HepG2 (cell line): ENCODE measurements around the gene SCYL1. TPM values are rescaled to one million over a fixed set of nuclear protein-coding genes. Genes with fewer than 3 reads are reported as not detected.

ENCODE experiments used
- SAP130 ChIP-seq: IDR thresholded peaks from 2 replicates; pipeline ENCODE4 v1.6.1; 2016; ENCODE audit warnings: low read depth
- TEAD2 ChIP-seq: sonication (generic); formaldehyde crosslinking; IDR thresholded peaks from 2 replicates; pipeline ENCODE4 v1.9.0; 2021; ENCODE audit warnings: missing genetic modification reagents
- ZNF501 ChIP-seq: sonication (generic); formaldehyde crosslinking; IDR thresholded peaks from 2 replicates; pipeline ENCODE4 v1.5.1; 2020; ENCODE audit warnings: mild to moderate bottlenecking, moderate library complexity, missing genetic modification reagents
- ZNF605 ChIP-seq: sonication (generic); formaldehyde crosslinking; IDR thresholded peaks from 2 replicates; pipeline ENCODE4 v1.8.0; 2022; ENCODE audit warnings: mild to moderate bottlenecking, missing genetic modification reagents
- polyA plus RNA-seq, 8 experiments: library from polyadenylated mRNA; depleted of rRNA in 3 of 8; stranded (reverse) in 7 of 8; unstranded in 1 of 8; fragments of >200 nt; fragmentation: Illumina TruSeq in 4 of 8; extraction: Trizol in 4 of 8; gene quantifications; 2 replicates each; pipeline versions ENCODE4 v1.2.1 to v1.2.3, GENCODE V29; 2011 to 2016; ENCODE audit warnings: low read depth in 4 of 8, missing spikeins in 1 of 8, mixed read lengths in 1 of 8; ENCODE audit not compliant: insufficient read depth in 1 of 8
- total RNA-seq, 5 experiments: library from RNA; depleted of rRNA; stranded (reverse); fragments of >200 nt; fragmentation: Illumina TruSeq; extraction: Trizol; gene quantifications; 2 replicates each; pipeline ENCODE4 v1.2.3, GENCODE V29; 2016; ENCODE audit warnings: low read depth in 1 of 5
- TF ChIP-seq, protein P1 (sequence below): sonication (generic); formaldehyde crosslinking; IDR thresholded peaks from 2 replicates; pipeline ENCODE4 v1.5.1; 2020; ENCODE audit warnings: mild to moderate bottlenecking, missing genetic modification reagents, moderate library complexity
- TF ChIP-seq, protein P2 (sequence below): sonication (generic); formaldehyde crosslinking; IDR thresholded peaks from 2 replicates; pipeline ENCODE4 v1.9.0; 2022; ENCODE audit warnings: low read depth, missing genetic modification reagents
- TF ChIP-seq, protein P3 (sequence below): sonication (generic); formaldehyde crosslinking; IDR thresholded peaks from 2 replicates; pipeline ENCODE4 v1.4.0; 2020; ENCODE audit warnings: missing genetic modification reagents

SCYL1 gene
- total and polyA plus RNA-seq, 2 of the 13 experiments (the other 11 are each of a cell fraction or from before 2014, with no cell fraction given) = 65.9 to 103 TPM

DNA sequence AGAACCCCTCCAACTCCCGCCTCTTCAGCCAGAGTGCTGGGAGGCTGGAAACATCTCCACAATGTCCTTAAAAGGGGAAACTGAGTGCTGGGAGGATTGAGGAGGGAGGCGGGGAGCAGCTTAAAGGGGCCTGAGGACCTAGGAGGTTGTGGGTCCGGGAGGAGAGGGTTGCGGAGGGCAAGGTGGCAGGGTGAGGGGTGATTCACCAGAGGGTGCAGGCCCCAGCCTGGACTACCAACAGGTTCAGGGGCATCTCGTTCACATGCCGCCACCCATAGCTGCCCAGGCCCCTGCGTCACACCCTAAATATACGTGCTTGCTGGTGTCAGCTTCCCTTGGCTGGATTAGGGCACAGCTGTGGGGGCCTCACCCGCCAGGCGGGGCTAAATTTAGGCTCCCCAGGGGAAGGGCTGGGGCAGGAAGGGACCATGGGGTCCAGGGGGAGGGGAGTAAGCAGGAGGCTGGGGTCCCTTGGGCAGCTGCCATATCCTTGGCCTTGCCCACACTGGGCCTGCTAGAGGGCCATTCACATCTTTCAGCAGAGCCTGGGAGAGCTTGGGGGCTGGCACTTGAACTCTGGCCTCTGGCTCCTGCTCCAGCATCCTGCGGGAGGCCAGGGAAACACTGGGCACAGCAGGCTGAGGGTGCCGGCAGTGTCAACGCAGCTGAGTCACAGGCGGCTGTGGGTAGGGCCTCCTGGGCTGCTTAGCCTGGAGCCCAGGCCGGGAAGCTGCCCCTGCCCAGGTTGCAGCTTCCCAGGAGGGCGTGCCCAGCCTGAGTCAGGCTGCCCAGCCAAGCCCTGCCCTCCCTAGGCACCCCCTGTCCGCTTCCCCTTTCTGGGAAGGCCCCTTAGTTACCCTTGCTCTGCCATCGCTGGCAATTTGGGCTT lies 52.2 kb downstream of the SCYL1 start (continued):
- TF ChIP-seq, protein P1, sequence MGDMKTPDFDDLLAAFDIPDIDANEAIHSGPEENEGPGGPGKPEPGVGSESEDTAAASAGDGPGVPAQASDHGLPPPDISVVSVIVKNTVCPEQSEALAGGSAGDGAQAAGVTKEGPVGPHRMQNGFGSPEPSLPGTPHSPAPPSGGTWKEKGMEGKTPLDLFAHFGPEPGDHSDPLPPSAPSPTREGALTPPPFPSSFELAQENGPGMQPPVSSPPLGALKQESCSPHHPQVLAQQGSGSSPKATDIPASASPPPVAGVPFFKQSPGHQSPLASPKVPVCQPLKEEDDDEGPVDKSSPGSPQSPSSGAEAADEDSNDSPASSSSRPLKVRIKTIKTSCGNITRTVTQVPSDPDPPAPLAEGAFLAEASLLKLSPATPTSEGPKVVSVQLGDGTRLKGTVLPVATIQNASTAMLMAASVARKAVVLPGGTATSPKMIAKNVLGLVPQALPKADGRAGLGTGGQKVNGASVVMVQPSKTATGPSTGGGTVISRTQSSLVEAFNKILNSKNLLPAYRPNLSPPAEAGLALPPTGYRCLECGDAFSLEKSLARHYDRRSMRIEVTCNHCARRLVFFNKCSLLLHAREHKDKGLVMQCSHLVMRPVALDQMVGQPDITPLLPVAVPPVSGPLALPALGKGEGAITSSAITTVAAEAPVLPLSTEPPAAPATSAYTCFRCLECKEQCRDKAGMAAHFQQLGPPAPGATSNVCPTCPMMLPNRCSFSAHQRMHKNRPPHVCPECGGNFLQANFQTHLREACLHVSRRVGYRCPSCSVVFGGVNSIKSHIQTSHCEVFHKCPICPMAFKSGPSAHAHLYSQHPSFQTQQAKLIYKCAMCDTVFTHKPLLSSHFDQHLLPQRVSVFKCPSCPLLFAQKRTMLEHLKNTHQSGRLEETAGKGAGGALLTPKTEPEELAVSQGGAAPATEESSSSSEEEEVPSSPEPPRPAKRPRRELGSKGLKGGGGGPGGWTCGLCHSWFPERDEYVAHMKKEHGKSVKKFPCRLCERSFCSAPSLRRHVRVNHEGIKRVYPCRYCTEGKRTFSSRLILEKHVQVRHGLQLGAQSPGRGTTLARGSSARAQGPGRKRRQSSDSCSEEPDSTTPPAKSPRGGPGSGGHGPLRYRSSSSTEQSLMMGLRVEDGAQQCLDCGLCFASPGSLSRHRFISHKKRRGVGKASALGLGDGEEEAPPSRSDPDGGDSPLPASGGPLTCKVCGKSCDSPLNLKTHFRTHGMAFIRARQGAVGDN (CRISPR knock-in tag) = peak; percentile 82
- TF ChIP-seq, protein P2, sequence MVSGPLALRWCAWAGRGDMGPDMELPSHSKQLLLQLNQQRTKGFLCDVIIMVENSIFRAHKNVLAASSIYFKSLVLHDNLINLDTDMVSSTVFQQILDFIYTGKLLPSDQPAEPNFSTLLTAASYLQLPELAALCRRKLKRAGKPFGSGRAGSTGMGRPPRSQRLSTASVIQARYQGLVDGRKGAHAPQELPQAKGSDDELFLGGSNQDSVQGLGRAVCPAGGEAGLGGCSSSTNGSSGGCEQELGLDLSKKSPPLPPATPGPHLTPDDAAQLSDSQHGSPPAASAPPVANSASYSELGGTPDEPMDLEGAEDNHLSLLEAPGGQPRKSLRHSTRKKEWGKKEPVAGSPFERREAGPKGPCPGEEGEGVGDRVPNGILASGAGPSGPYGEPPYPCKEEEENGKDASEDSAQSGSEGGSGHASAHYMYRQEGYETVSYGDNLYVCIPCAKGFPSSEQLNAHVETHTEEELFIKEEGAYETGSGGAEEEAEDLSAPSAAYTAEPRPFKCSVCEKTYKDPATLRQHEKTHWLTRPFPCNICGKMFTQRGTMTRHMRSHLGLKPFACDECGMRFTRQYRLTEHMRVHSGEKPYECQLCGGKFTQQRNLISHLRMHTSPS (CRISPR knock-in tag) = peak; percentile 99
- TF ChIP-seq ZNF605 (0 out of 2 replicates have a peak, but pooled peaks have one; percentile 5), SAP130 (CRISPR knock-in tag) (peak; percentile 71), ZNF501 (CRISPR knock-in tag) (0 out of 2 replicates have a peak, but pooled peaks have one; percentile 42), TEAD2 (CRISPR knock-in tag) (no peak)
- TF ChIP-seq, protein P3, sequence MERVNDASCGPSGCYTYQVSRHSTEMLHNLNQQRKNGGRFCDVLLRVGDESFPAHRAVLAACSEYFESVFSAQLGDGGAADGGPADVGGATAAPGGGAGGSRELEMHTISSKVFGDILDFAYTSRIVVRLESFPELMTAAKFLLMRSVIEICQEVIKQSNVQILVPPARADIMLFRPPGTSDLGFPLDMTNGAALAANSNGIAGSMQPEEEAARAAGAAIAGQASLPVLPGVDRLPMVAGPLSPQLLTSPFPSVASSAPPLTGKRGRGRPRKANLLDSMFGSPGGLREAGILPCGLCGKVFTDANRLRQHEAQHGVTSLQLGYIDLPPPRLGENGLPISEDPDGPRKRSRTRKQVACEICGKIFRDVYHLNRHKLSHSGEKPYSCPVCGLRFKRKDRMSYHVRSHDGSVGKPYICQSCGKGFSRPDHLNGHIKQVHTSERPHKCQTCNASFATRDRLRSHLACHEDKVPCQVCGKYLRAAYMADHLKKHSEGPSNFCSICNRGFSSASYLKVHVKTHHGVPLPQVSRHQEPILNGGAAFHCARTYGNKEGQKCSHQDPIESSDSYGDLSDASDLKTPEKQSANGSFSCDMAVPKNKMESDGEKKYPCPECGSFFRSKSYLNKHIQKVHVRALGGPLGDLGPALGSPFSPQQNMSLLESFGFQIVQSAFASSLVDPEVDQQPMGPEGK (CRISPR knock-in tag) = peak; percentile 50; the same call in 1 of the 2 replicates
